ENCODE data around the gene EIF3M. TPM values are rescaled to one million over a fixed set of nuclear protein-coding genes. Genes with fewer than 3 reads are reported as not detected.

Gene EIF3M
- total RNA-seq, result 100 to 1,000 TPM; 190 to 347 TPM

DNA sequence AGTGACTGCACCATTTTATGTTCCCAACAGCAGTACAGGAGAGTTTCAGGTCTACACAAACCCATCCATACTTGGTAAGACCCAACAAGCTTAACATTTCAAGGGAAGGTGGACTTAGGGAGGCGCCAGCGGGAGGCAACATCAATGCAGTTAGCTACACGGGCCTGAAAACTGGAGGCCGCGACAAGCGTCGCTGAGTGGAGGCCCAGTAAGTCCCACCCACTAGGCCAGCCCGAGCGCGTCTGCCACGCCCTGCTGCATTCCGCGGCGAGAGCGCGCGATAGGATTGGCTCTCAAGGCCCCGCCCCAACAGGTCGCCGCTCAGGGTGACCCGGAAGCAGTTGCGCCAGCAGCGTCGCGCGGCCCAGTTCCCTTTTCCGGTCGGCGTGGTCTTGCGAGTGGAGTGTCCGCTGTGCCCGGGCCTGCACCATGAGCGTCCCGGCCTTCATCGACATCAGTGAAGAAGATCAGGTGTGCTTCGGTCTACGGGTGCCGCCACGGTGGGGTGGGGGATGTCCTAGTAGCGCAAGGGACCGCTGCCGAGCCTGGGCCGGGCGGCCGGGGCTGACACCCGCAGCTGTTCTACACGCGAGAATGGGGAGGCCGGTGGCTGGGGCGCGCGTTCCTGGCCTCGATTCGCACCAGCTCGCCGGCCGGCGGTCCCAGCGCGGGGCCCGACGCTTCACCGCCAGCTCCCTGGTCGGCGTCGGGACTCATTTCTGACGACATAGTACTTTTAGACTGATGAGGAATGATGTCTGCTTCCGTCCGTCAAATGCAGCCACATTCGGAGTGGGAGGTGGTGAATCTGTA, at the start of gene EIF3M:
TSS of gene EIF3M (plus strand) at position 373 of the 813 bp plus-strand sequence. CDS start at position 430, 57 bp downstream.
- Histone ChIP-seq H3K9me3 (no peaks in the 10 kb centered on the region), H3K4me1 (ENCODE audit: control insufficient read depth in 1 of 2, low read depth in 2 of 2) (peaks cover 13 to 26% of the 10 kb centered on the region in 2 donors), H3K27me3 (replicated peaks; ENCODE audit: insufficient read depth) (no peaks in the 10 kb centered on the region), H3K36me3 (no peaks in the 10 kb centered on the region), H3K4me3 (peak within 1 kb of the TSS; percentile 97), H3K27ac (peak within 1 kb of the TSS; percentile 80 to 83)
- peak; percentile 79 for DNase-seq (ENCODE audit: low spot score)
- TF ChIP-seq, protein P1, sequence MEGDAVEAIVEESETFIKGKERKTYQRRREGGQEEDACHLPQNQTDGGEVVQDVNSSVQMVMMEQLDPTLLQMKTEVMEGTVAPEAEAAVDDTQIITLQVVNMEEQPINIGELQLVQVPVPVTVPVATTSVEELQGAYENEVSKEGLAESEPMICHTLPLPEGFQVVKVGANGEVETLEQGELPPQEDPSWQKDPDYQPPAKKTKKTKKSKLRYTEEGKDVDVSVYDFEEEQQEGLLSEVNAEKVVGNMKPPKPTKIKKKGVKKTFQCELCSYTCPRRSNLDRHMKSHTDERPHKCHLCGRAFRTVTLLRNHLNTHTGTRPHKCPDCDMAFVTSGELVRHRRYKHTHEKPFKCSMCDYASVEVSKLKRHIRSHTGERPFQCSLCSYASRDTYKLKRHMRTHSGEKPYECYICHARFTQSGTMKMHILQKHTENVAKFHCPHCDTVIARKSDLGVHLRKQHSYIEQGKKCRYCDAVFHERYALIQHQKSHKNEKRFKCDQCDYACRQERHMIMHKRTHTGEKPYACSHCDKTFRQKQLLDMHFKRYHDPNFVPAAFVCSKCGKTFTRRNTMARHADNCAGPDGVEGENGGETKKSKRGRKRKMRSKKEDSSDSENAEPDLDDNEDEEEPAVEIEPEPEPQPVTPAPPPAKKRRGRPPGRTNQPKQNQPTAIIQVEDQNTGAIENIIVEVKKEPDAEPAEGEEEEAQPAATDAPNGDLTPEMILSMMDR (IDR thresholded peaks at IDR 0.05), result no peak
- ATAC-seq (ENCODE audit: insufficient number of reproducible peaks, low FRiP score, low read depth), result peak; percentile 89

DNA sequence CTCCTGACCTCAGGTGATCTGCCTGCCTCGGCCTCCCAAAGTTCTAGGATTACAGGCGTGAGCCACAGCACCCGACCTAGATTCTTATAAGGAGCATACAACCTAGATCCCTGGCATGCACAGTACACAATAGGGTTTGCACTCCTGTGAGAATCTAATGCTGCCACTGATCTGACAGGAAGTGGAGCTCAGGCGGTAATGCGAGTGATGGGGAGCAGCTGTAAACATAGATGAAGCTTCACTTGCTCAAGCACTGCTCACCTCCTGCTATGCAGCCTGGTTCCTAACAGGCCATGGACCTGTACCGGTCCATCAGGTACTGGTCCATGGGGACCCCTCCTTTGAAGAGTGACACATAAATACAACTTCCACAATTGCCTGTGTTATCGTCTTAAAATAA, 44.8 kb upstream of the EIF3M start:
- H3K27ac ChIP-seq, result no peak overlapping the region
- no peak for ATAC-seq (ENCODE audit: insufficient number of reproducible peaks, low FRiP score, low read depth)
- no peaks in the 10 kb centered on the region for H3K27me3 ChIP-seq (replicated peaks; ENCODE audit: insufficient read depth)
- TF ChIP-seq, protein P1 (IDR thresholded peaks at IDR 0.05), result no peak
- DNase-seq (ENCODE audit: low spot score), result no peak
- H3K36me3 ChIP-seq, result no peaks in the 10 kb centered on the region
- H3K4me1 ChIP-seq (ENCODE audit: control insufficient read depth in 1 of 2, low read depth in 2 of 2), result no peaks in the 10 kb centered on the region
- no peaks in the 10 kb centered on the region for H3K9me3 ChIP-seq
- H3K4me3 ChIP-seq, result no peak overlapping the region

DNA sequence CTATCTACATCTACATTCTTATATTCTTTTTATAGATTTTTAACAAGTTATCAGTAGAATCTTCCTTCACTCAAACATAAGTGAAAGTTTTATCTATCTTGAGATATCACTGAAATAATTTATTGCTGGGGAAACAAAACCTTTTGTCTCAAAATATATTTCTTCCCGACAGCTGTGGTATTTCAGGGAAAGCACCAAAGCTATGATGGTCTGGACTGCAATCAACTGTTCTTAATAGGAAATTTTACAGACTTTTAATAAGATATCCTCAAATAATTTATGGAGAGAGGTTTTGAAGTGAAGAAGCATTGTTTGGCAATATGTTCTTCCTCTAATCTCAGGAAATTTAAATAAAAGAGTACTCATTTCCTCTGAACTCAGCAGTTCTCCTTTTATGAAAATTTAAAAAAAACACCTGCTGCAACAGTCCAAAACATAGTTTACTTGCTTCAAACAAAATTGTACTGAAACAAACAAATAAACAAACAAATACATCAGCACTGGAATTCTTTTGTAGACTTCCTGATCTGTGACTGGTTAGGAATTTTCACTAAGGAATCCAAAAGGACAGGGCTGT, 33.9 kb upstream of the EIF3M start:
- no peaks in the 10 kb centered on the region for H3K36me3 ChIP-seq
- H3K4me3 ChIP-seq, result no peak overlapping the region
- H3K27me3 ChIP-seq (replicated peaks; ENCODE audit: insufficient read depth), result no peaks in the 10 kb centered on the region
- DNase-seq (ENCODE audit: low spot score) (no peak), ATAC-seq (ENCODE audit: insufficient number of reproducible peaks, low FRiP score, low read depth) (no peak)
- H3K27ac ChIP-seq, result no peak overlapping the region
- H3K9me3 ChIP-seq, result no peaks in the 10 kb centered on the region
- H3K4me1 ChIP-seq (ENCODE audit: control insufficient read depth in 1 of 2, low read depth in 2 of 2), result no peaks in the 10 kb centered on the region
- TF ChIP-seq, protein P1 (IDR thresholded peaks at IDR 0.05), result no peak

DNA sequence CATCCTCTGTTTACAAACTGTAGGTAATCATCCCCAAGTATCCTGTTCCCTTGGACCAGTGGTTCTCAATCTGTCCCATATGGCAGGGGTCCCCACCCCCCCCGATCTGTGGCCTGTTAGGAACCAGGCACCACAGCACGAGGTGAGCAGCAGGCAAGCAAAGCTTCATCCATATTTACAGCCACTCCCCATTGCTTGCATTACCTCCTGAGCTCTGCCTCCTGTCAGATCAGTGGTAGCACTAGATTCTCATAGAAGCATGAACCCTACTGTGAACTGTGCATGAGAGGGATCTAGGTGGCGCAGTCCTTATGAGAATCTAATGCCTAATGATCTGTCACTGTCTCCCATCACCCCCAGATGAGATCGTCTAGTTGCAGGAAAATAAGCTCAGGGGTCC, 33.4 kb upstream of the EIF3M start:
- no peak for DNase-seq (ENCODE audit: low spot score)
- ATAC-seq (ENCODE audit: insufficient number of reproducible peaks, low FRiP score, low read depth), result no peak
- Histone ChIP-seq H3K4me3 (no peak overlapping the region), H3K27me3 (replicated peaks; ENCODE audit: insufficient read depth) (no peaks in the 10 kb centered on the region), H3K9me3 (no peaks in the 10 kb centered on the region), H3K27ac (no peak overlapping the region), H3K4me1 (ENCODE audit: control insufficient read depth in 1 of 2, low read depth in 2 of 2) (no peaks in the 10 kb centered on the region), H3K36me3 (no peaks in the 10 kb centered on the region)
- TF ChIP-seq, protein P1 (IDR thresholded peaks at IDR 0.05), result no peak

DNA sequence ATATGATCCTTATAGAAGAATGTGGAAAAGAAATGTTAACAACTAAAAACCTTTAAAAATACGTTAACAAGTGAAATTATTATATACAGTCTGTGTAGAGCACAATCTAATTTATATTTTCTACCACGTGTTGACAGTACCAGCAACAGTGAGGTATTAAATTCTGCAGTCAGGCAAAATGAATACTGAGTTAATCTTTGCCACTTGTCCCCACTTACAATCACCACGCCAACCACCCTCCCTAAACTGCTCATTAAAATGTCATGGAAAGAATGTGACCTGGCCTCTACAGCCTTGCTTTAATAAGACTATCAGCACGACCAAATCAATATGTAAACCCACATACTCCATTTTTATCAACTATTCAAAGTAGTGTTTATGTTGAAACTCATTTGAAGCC, 28.5 kb upstream of the EIF3M start:
- Histone ChIP-seq H3K27me3 (replicated peaks; ENCODE audit: insufficient read depth) (no peaks in the 10 kb centered on the region), H3K9me3 (no peaks in the 10 kb centered on the region), H3K4me1 (ENCODE audit: control insufficient read depth in 1 of 2, low read depth in 2 of 2) (no peaks in the 10 kb centered on the region), H3K4me3 (no peak overlapping the region), H3K27ac (no peak overlapping the region), H3K36me3 (no peaks in the 10 kb centered on the region)
- ATAC-seq (ENCODE audit: insufficient number of reproducible peaks, low FRiP score, low read depth) (no peak), DNase-seq (ENCODE audit: low spot score) (no peak)
- TF ChIP-seq, protein P1 (IDR thresholded peaks at IDR 0.05), result no peak

All from thoracic aorta (tissue), 2 donors.